ENCODE measurements around the gene IPO8.

Gene IPO8

DNA sequence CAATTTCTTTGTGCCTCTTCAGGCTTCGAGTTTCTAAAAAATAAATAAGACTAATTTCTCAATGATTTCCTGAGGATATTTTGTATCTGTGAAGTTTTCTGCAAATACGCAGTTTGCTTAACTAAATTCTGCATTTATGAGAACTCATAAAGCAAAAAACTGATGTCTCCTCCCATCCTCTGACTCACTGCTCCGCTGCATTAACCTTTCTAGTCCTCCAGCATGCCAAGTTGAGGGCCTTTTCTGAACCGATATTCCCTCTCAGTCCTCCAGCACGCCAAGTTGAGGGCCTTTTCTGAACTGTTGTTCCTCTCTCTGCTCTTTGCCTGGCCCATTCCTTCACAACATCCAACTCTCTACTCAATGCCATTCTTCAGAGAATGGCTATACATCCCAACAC is 3.2 kb downstream of the IPO8 start:
- no peak for DNase-seq (ENCODE audit: low read depth)
- no peak for TF ChIP-seq CTCF (IDR thresholded peaks at IDR 0.05; ENCODE audit: insufficient read depth, low read depth, low read length, missing control alignments)
- H3K4me3 ChIP-seq (ENCODE audit: low read length) = no peak overlapping the region

- no peak overlapping the region for H3K4me3 ChIP-seq (ENCODE audit: low read length)
- DNase-seq (ENCODE audit: low read depth) = peak; percentile 81
- no peak for TF ChIP-seq CTCF (IDR thresholded peaks at IDR 0.05; ENCODE audit: insufficient read depth, low read depth, low read length, missing control alignments)
These were observed 4.4 kb downstream of the IPO8 start for GRCh38 chr12:30691122-30691879.

DNA sequence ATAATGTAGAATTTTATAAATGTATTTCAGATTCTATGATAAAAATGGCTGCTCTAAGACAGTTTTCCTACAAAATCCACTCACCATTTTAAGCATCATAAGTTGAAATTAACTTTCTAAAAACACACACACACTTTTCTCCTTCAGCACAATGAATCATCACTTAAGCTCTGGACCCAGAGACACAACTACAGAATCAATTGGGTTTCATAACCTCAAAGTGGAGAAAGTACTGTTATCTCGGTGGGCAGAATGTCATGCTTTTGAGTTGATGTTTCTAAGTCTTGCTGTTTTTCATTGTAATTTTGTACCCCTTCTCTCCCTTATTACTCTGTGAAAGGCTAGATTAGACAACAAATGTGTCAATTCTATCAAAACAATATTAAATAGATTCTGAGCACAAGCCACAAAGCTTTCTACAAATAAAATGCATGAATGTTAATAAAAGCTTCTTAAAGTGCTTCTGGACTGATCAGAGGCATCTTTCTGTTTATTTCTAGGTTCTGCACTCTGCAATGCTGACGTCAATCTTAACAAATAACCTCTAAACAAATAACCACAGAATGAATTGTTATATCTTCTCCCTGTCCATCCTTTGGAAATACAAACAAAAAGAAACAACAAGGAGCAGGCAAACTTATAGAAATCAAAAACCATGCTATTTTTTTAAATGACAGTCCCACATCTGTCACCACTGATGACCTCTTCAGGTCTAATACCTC is 8.2 kb downstream of the IPO8 start:
- DNase-seq (ENCODE audit: low read depth) = no peak
- H3K4me3 ChIP-seq (ENCODE audit: low read length) = no peak overlapping the region
- no peak for TF ChIP-seq CTCF (IDR thresholded peaks at IDR 0.05; ENCODE audit: insufficient read depth, low read depth, low read length, missing control alignments)

- no peak overlapping the region for H3K4me3 ChIP-seq (ENCODE audit: low read length)
- no peak for DNase-seq (ENCODE audit: low read depth)
- no peak for TF ChIP-seq CTCF (IDR thresholded peaks at IDR 0.05; ENCODE audit: insufficient read depth, low read depth, low read length, missing control alignments)
These were observed 16.4 kb downstream of the IPO8 start for GRCh38 chr12:30679241-30679640.

- TF ChIP-seq CTCF (IDR thresholded peaks at IDR 0.05; ENCODE audit: insufficient read depth, low read depth, low read length, missing control alignments) = no peak
- H3K4me3 ChIP-seq (ENCODE audit: low read length) = no peak overlapping the region
- DNase-seq (ENCODE audit: low read depth) = no peak
These were observed 17.4 kb downstream of the IPO8 start for GRCh38 chr12:30678221-30678620.

- TF ChIP-seq CTCF (IDR thresholded peaks at IDR 0.05; ENCODE audit: insufficient read depth, low read depth, low read length, missing control alignments) = no peak
- H3K4me3 ChIP-seq (ENCODE audit: low read length) = no peak overlapping the region
- DNase-seq (ENCODE audit: low read depth) = no peak
These were observed 34.5 kb downstream of the IPO8 start for GRCh38 chr12:30661210-30661609.

All from epithelial cell of esophagus (primary cell).